IPS-20b (cell line): ENCODE results near the gene GID8.
A peak's percentile ranks its signal among the peaks of the same experiment; 100 is the strongest.

Experiments used
- H3K27ac ChIP-seq: one replicate; pipeline ENCODE4 v1.5.1; 2013; ENCODE audit warnings: low read length
- H3K27me3 ChIP-seq: 2 replicates; pipeline ENCODE4 v1.6.1; 2013; ENCODE audit warnings: mild to moderate bottlenecking, low read length, inconsistent platforms; ENCODE audit not compliant: insufficient read depth
- H3K36me3 ChIP-seq: 2 replicates; pipeline ENCODE4 v1.6.1; 2013; ENCODE audit warnings: low read depth, mild to moderate bottlenecking, inconsistent platforms, low read length, moderate library complexity; ENCODE audit not compliant: insufficient read depth
- H3K4me1 ChIP-seq: 2 replicates; pipeline ENCODE4 v1.6.1; 2013; ENCODE audit warnings: mild to moderate bottlenecking, control low read depth, inconsistent platforms, low read length, moderate library complexity; ENCODE audit not compliant: insufficient read depth
- H3K4me3 ChIP-seq: 2 replicates; pipeline ENCODE4 v1.5.1; 2013; ENCODE audit warnings: mild to moderate bottlenecking, low read length, inconsistent platforms
- H3K9ac ChIP-seq: 2 replicates; pipeline ENCODE4 v1.6.1; 2013; ENCODE audit warnings: low read depth, mild to moderate bottlenecking, inconsistent platforms, low read length, moderate library complexity
- H3K9me3 ChIP-seq: 2 replicates; pipeline ENCODE4 v1.6.1; 2013; ENCODE audit warnings: mild to moderate bottlenecking, low read depth, low read length, inconsistent platforms; ENCODE audit not compliant: insufficient read depth

The GID8 gene

GRCh38 chr20:62906209-62906608 lies 31.7 kb upstream of the GID8 start:
- H3K4me3 ChIP-seq: no peak overlapping the region
- no peaks in the 10 kb centered on the region; the same call in 1 of the 2 replicates for H3K4me1 ChIP-seq
- no peak overlapping the region for H3K27ac ChIP-seq
- no peaks in the 10 kb centered on the region for H3K9me3 ChIP-seq
- H3K27me3 ChIP-seq: no peaks in the 10 kb centered on the region
- no peak overlapping the region for H3K9ac ChIP-seq
- H3K36me3 ChIP-seq: peaks cover 100% of the 10 kb centered on the region

GRCh38 chr20:62906647-62907375 lies 31.1 kb upstream of the GID8 start:
- Histone ChIP-seq H3K27ac (no peak overlapping the region), H3K9me3 (no peaks in the 10 kb centered on the region), H3K36me3 (peaks cover 100% of the 10 kb centered on the region)

GRCh38 chr20:62907384-62908317 lies 30.3 kb upstream of the GID8 start:
- Histone ChIP-seq H3K36me3 (peaks cover 100% of the 10 kb centered on the region), H3K9ac (no peak overlapping the region), H3K4me3 (no peak overlapping the region), H3K27ac (no peak overlapping the region), H3K4me1 (no peaks in the 10 kb centered on the region; the same call in 1 of the 2 replicates), H3K9me3 (no peaks in the 10 kb centered on the region), H3K27me3 (no peaks in the 10 kb centered on the region)

More at GRCh38 chr20:62906647-62907375, 31.1 kb upstream of the GID8 start:
- no peak overlapping the region for H3K9ac ChIP-seq
- no peaks in the 10 kb centered on the region; the same call in 1 of the 2 replicates for H3K4me1 ChIP-seq
- H3K27me3 ChIP-seq: no peaks in the 10 kb centered on the region
- no peak overlapping the region for H3K4me3 ChIP-seq

GRCh38 chr20:62908971-62909791 lies 28.8 kb upstream of the GID8 start:
- 0 out of 2 replicates have a peak, but pooled peaks cover 3% of the 10 kb centered on the region for H3K4me1 ChIP-seq
- H3K9me3 ChIP-seq: no peaks in the 10 kb centered on the region
- H3K27me3 ChIP-seq: no peaks in the 10 kb centered on the region
- H3K27ac ChIP-seq: no peak overlapping the region
- no peak overlapping the region for H3K4me3 ChIP-seq
- H3K36me3 ChIP-seq: peaks cover 98% of the 10 kb centered on the region
- H3K9ac ChIP-seq: no peak overlapping the region

GRCh38 chr20:62910217-62910766 lies 27.7 kb upstream of the GID8 start:
- peaks cover 91% of the 10 kb centered on the region for H3K36me3 ChIP-seq
- no peak overlapping the region for H3K27ac ChIP-seq
- peaks cover 11% of the 10 kb centered on the region; the same call in 1 of the 2 replicates for H3K4me1 ChIP-seq

GRCh38 chr20:62910777-62911497 lies 27.0 kb upstream of the GID8 start:
- H3K9ac ChIP-seq: no peak overlapping the region
- no peaks in the 10 kb centered on the region for H3K9me3 ChIP-seq
- H3K4me3 ChIP-seq: no peak overlapping the region
- no peaks in the 10 kb centered on the region for H3K27me3 ChIP-seq
- H3K4me1 ChIP-seq: peaks cover 16% of the 10 kb centered on the region; the same call in 1 of the 2 replicates
- peaks cover 85% of the 10 kb centered on the region for H3K36me3 ChIP-seq
- H3K27ac ChIP-seq: no peak overlapping the region

More at GRCh38 chr20:62910217-62910766, 27.7 kb upstream of the GID8 start:
- Histone ChIP-seq H3K27me3 (no peaks in the 10 kb centered on the region), H3K9ac (no peak overlapping the region), H3K9me3 (no peaks in the 10 kb centered on the region), H3K4me3 (no peak overlapping the region)

- Histone ChIP-seq H3K9ac (no peak overlapping the region), H3K27me3 (no peaks in the 10 kb centered on the region), H3K27ac (no peak overlapping the region), H3K4me1 (peaks cover 21% of the 10 kb centered on the region), H3K4me3 (no peak overlapping the region), H3K9me3 (no peaks in the 10 kb centered on the region), H3K36me3 (peaks cover 76% of the 10 kb centered on the region)
These were observed 26.2 kb upstream of the GID8 start for GRCh38 chr20:62911701-62912280.

GRCh38 chr20:62913043-62913630 lies 24.8 kb upstream of the GID8 start:
- Histone ChIP-seq H3K27me3 (no peaks in the 10 kb centered on the region), H3K4me3 (no peak overlapping the region), H3K9ac (no peak overlapping the region), H3K27ac (no peak overlapping the region), H3K9me3 (no peaks in the 10 kb centered on the region), H3K36me3 (peaks cover 63% of the 10 kb centered on the region), H3K4me1 (peaks cover 35% of the 10 kb centered on the region)

GRCh38 chr20:62914436-62914835 lies 23.5 kb upstream of the GID8 start:
- Histone ChIP-seq H3K27ac (no peak overlapping the region), H3K36me3 (peaks cover 50% of the 10 kb centered on the region), H3K9ac (no peak overlapping the region), H3K27me3 (no peaks in the 10 kb centered on the region), H3K4me1 (peaks cover 46% of the 10 kb centered on the region), H3K9me3 (no peaks in the 10 kb centered on the region), H3K4me3 (no peak overlapping the region)

- H3K9me3 ChIP-seq: no peaks in the 10 kb centered on the region
- H3K4me3 ChIP-seq: 0 out of 2 replicates have a peak overlapping the region, but pooled peaks have one; percentile 10
- no peak overlapping the region for H3K9ac ChIP-seq
- H3K27ac ChIP-seq: no peak overlapping the region
- H3K27me3 ChIP-seq: no peaks in the 10 kb centered on the region
- H3K4me1 ChIP-seq: peaks cover 52% of the 10 kb centered on the region
- peaks cover 44% of the 10 kb centered on the region for H3K36me3 ChIP-seq
These were observed 22.9 kb upstream of the GID8 start for GRCh38 chr20:62914970-62915457.
